ENCODE measurements around the gene C13orf42. TPM values are rescaled to one million over a fixed set of nuclear protein-coding genes. Genes with fewer than 3 reads are reported as not detected.
A peak's percentile ranks its signal among the peaks of the same experiment; 100 is the strongest.

Gene C13orf42
- polyA plus RNA-seq, 1 experiment = not detected

DNA sequence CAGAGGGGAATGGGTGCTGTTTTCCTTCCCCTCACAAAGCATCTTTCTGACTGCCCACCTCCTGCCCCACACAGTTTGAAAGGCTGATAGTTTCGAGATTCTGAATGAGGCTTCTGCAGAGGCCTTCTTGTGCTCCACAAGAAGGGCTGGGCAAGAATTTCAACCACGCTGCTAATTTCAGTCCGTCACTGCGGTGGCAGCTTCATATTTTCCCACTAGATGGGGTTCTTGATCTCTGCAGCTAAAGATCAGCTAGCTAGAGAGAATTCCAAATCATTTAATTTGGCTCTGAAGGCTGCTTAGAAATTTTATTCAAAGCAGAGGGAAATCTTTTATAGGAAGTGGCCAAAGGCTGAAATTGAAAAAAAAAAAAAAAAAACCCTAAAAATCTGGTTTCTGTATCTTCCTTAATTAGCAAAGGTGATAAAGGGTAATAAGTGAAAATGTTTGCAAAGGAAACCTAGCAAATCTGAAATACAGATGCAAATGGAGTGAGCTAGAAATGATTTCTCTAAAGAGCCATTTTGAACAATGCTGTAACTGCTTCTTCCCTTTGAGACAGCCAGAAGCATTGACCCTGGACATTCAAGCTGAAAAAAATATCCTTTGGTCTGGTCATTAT, 38.0 kb upstream of the C13orf42 start:
- ChIA-PET POLR2A (interaction anchor here (0.5 kb wide), 1 partner anchor 464 kb away, joined by 4 read pairs; no protein-coding TSS in a partner anchor), CTCF (interaction anchor here (0.6 to 8.0 kb wide), 13 partner anchors 9 to 979 kb away, joined by 3 to 74 read pairs (median 3); no protein-coding TSS in a partner anchor)
- Histone ChIP-seq H3K27me3 (ENCODE audit: control insufficient read depth, insufficient read depth, low read length) (peaks cover 5% of the 10 kb centered on the region; the same call in 1 of the 2 replicates), H3K36me3 (ENCODE audit: control insufficient read depth, insufficient read depth, low read length) (no peaks in the 10 kb centered on the region), H3K4me3 (ENCODE audit: low read depth, low read length) (no peak overlapping the region)
- TF ChIP-seq, protein P1, sequence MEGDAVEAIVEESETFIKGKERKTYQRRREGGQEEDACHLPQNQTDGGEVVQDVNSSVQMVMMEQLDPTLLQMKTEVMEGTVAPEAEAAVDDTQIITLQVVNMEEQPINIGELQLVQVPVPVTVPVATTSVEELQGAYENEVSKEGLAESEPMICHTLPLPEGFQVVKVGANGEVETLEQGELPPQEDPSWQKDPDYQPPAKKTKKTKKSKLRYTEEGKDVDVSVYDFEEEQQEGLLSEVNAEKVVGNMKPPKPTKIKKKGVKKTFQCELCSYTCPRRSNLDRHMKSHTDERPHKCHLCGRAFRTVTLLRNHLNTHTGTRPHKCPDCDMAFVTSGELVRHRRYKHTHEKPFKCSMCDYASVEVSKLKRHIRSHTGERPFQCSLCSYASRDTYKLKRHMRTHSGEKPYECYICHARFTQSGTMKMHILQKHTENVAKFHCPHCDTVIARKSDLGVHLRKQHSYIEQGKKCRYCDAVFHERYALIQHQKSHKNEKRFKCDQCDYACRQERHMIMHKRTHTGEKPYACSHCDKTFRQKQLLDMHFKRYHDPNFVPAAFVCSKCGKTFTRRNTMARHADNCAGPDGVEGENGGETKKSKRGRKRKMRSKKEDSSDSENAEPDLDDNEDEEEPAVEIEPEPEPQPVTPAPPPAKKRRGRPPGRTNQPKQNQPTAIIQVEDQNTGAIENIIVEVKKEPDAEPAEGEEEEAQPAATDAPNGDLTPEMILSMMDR (IDR thresholded peaks at IDR 0.05; ENCODE audit: insufficient read depth, low read depth, low read length) = peak; percentile 64
- DNase-seq (ENCODE audit: low read depth) = no peak

DNA sequence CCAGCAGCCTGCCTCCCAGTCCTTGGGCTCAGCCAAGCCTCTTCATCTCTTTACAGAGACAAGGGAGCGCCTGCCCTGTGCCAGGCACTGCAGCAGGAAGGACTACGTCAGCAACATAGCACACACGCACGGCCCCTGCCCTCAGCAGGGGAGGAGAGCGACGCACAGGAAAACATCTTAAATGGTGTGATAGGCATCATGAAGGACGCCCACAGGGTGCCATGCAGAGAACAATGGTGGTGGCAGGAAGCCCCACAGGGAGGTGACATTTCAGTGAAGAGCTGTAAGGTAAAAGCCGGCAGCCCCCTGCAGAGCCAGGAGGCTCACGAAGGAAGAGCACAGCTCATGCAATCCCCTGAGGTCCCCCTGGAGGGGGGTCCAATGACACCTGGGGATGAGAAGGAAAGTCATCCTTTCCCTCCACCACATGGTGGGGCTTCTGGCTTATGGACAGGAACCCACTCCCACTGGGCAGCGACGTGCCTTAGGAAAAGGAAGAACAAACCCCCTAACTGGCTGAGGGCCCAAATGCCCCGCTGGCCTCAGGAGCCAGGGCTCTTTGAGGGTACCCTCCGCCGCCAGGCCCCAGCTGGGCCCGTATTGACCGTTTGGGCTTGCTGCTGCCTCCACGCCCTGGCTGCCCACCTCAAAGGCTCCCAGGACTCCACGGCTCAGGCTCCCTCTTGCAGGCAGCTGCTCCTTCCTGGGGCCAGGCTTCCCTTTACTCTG, 37.3 kb upstream of the C13orf42 start:
- DNase-seq (ENCODE audit: low read depth) = no peak
- CTCF ChIA-PET = interaction anchor here (0.6 to 8.0 kb wide), 10 partner anchors 8 to 980 kb away, joined by 3 to 74 read pairs (median 3); no protein-coding TSS in a partner anchor
- POLR2A ChIA-PET = no interaction called here
- peaks cover 5% of the 10 kb centered on the region; the same call in 1 of the 2 replicates for H3K27me3 ChIP-seq (ENCODE audit: control insufficient read depth, insufficient read depth, low read length)
- H3K36me3 ChIP-seq (ENCODE audit: control insufficient read depth, insufficient read depth, low read length) = no peaks in the 10 kb centered on the region
- H3K4me3 ChIP-seq (ENCODE audit: low read depth, low read length) = no peak overlapping the region
- TF ChIP-seq, protein P1 (IDR thresholded peaks at IDR 0.05; ENCODE audit: insufficient read depth, low read depth, low read length) = no peak

DNA sequence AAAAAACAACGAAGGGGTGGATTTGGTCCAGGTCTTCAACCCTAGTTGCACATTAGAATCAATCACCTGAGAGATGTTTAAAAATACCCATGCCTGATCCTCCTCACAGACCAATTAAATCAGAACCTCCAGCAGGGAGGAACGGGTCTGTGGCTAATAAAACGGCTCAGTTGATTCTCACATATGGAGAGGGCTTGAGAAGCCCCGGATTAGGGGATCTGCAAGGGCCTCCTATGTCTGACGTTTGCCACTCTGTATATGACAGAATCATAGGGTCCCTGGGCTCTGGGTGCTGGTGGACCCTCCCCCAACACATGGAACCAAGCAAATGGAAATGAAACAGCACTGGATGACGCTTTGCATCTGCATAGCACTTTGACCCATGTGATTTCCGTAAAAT, 36.7 kb upstream of the C13orf42 start:
- TF ChIP-seq, protein P1 (IDR thresholded peaks at IDR 0.05; ENCODE audit: insufficient read depth, low read depth, low read length) = no peak
- POLR2A ChIA-PET = no interaction called here
- no peak for DNase-seq (ENCODE audit: low read depth)
- H3K4me3 ChIP-seq (ENCODE audit: low read depth, low read length) = no peak overlapping the region
- CTCF ChIA-PET = interaction anchor here (1.1 to 8.0 kb wide), 3 partner anchors 20 to 140 kb away, joined by 3 to 74 read pairs (median 8); no protein-coding TSS in a partner anchor
- H3K36me3 ChIP-seq (ENCODE audit: control insufficient read depth, insufficient read depth, low read length) = no peaks in the 10 kb centered on the region
- H3K27me3 ChIP-seq (ENCODE audit: control insufficient read depth, insufficient read depth, low read length) = peaks cover 5% of the 10 kb centered on the region; the same call in 1 of the 2 replicates

DNA sequence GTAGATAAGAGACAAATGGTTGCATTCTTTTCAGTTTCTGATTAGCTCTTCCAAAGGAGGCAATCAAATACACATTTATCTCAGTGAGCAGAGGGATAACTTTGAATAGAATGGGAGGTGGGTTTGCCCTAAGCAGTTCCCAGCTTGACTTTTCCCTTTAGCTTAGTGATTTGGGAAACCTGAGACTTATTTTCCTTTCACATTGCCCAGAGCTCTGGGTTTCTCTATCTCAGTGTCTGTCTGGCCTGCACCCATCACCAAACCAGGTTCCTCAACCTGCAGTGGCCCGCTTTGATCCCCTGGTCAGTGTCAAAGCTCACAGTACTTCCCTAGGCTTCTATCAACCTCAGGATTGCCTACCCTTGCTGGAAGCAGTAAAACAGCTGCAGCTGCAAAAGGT, 35.6 kb upstream of the C13orf42 start:
- TF ChIP-seq, protein P1 (IDR thresholded peaks at IDR 0.05; ENCODE audit: insufficient read depth, low read depth, low read length) = no peak
- Histone ChIP-seq H3K27me3 (ENCODE audit: control insufficient read depth, insufficient read depth, low read length) (peaks cover 5% of the 10 kb centered on the region; the same call in 1 of the 2 replicates), H3K4me3 (ENCODE audit: low read depth, low read length) (no peak overlapping the region), H3K36me3 (ENCODE audit: control insufficient read depth, insufficient read depth, low read length) (no peaks in the 10 kb centered on the region)
- no peak for DNase-seq (ENCODE audit: low read depth)
- CTCF ChIA-PET = interaction anchor here (1.1 to 2.4 kb wide), 4 partner anchors 10 to 981 kb away, joined by 3 to 9 read pairs (median 6); no protein-coding TSS in a partner anchor
- POLR2A ChIA-PET = no interaction called here

DNA sequence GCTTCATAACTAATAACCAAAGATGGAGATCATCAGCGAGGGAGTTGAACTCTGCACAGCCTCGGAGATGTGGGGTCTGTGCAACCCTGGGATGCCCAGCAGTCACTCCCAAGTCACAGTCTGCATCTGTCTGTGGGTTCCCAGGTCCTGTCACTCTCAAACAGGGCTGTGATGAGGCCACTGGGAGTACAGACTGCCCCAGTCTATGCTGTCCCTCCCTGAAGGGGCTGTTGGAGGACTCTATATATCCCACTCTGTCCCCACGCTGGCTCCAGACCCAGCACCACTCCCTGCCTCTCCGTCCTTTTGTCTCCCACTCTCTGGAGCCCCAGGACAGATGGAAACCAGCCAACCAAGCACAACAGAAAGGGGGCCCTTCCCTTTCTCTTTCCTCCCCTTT, 26.2 kb upstream of the C13orf42 start:
- no peak for DNase-seq (ENCODE audit: low read depth)
- no peaks in the 10 kb centered on the region for H3K36me3 ChIP-seq (ENCODE audit: control insufficient read depth, insufficient read depth, low read length)
- no peaks in the 10 kb centered on the region for H3K27me3 ChIP-seq (ENCODE audit: control insufficient read depth, insufficient read depth, low read length)
- ChIA-PET POLR2A (no interaction called here), CTCF (interaction anchor here (1.6 kb wide), 1 partner anchor 149 kb away, joined by 3 read pairs; no protein-coding TSS in a partner anchor)
- H3K4me3 ChIP-seq (ENCODE audit: low read depth, low read length) = no peak overlapping the region
- TF ChIP-seq, protein P1 (IDR thresholded peaks at IDR 0.05; ENCODE audit: insufficient read depth, low read depth, low read length) = no peak
